Activated CD8-positive, alpha-beta T cell treated with anti-CD3 and anti-CD28 coated beads for 36 hours (primary cell): ENCODE data around the gene CLIP2. TPM values are rescaled to one million over a fixed set of nuclear protein-coding genes. Genes with fewer than 3 reads are reported as not detected.

Experiments used
- ATAC-seq: fragments of 200-7000 bp; cut with Tn5 transposase; one replicate; pipeline ENCODE4 v1.10.0; 2021; ENCODE audit warnings: mild to moderate bottlenecking, moderate library complexity
- CTCF ChIA-PET: fragments of 350-600 bp; sonication (Branson Sonifier 250); formaldehyde crosslinking; loops from one replicate; lab custom pipeline; 2021; ENCODE audit warnings: antibody characterized with exemption; lab: Charles Lee
- POLR2A ChIA-PET: fragments of 350-600 bp; sonication (Branson Sonifier 250); formaldehyde crosslinking; loops from one replicate; lab custom pipeline; 2021; ENCODE audit warnings: antibody characterized with exemption; lab: Charles Lee
- DNase-seq: peaks from one replicate; pipeline ENCODE4 v3.0.0-alpha.2; 2020
- H3K27ac Mint-ChIP-seq: one replicate; pipeline ENCODE4 v1.8.0; 2021; ENCODE audit warnings: mild to moderate bottlenecking, mixed read lengths
- H3K27me3 Mint-ChIP-seq: one replicate; pipeline ENCODE4 v1.8.0; 2021; ENCODE audit warnings: mixed read lengths
- H3K36me3 Mint-ChIP-seq: one replicate; pipeline ENCODE4 v1.8.0; 2021; ENCODE audit warnings: low read depth, mixed read lengths
- H3K4me1 Mint-ChIP-seq: one replicate; pipeline ENCODE4 v1.8.0; 2021; ENCODE audit warnings: low read depth, mixed read lengths
- H3K4me3 Mint-ChIP-seq: one replicate; pipeline ENCODE4 v1.8.0; 2021; ENCODE audit warnings: mild to moderate bottlenecking, moderate library complexity, mixed read lengths
- H3K9me3 Mint-ChIP-seq: one replicate; pipeline ENCODE4 v1.8.0; 2021; ENCODE audit warnings: mixed read lengths
- intact Hi-C: fragments of 100-400 bp; cut with micrococcal nuclease; formaldehyde crosslinking; loops from one replicate; pipeline ENCODE4 v1.10.0; 2022
- total RNA-seq, 2 experiments: library from RNA; stranded (reverse); gene quantifications; one replicate each; pipeline ENCODE4 v1.2.3, GENCODE V29; 2021
- TF ChIP-seq, protein P1 (sequence below): fragments of 200-600 bp; IDR thresholded peaks from one replicate; pipeline ENCODE4 v1.8.0; 2022; ENCODE audit warnings: antibody characterized with exemption, mild to moderate bottlenecking

The CLIP2 gene
- total RNA-seq, 2 experiments from 2014 or later = 1.3 to 1.4 TPM

DNA sequence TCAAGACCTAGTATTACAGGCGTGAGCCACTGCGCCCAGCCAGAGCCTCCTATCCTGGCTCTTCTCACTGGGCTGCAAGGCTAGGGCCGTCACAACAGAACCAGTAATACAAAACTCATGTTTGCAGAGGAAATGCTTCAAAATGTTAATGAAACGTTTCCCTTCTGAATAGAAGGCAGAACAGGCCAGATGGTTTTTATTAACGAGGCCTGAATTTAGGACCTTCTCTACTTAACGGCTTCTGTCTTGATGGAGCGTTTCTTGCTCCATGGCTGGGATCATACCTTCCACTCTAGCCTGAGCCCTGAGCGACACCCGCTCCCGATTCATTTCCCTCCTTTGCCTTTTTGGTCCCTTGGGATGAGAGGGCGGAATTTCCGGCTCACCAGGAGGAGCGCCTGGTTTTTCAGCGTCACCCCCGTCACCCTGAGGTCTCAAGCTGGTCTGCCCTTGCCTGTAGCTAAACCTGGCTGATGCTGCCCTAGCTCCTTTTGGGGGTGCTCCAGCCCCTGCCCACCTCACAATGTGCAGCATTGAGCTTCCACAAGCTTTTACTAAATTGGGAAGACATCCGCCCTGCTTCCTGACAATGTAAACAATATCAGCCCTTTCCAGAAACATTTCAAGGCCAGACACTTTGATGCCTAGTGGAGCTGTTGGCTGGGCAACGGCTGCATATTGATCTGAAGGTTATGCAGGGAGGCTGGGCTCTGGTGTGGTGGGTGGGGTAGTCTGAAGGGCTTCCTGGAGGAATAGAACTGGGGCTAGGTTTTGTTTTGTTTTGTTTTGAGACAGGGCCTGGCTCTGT lies 5.2 kb downstream of the CLIP2 start:
- ATAC-seq = no peak
- Mint-ChIP-seq H3K9me3 (no peaks in the 10 kb centered on the region), H3K27ac (no peak overlapping the region), H3K4me1 (no peaks in the 10 kb centered on the region), H3K36me3 (no peaks in the 10 kb centered on the region), H3K27me3 (peaks cover 5% of the 10 kb centered on the region), H3K4me3 (no peak overlapping the region)
- ChIA-PET CTCF (interaction anchor here (1.0 to 2.4 kb wide), 2 partner anchors 88 to 106 kb away, joined by 3 to 7 read pairs; no protein-coding TSS in a partner anchor), POLR2A (no interaction called here)
- intact Hi-C loops = no loop called here
- no peak for DNase-seq
- TF ChIP-seq, protein P1, sequence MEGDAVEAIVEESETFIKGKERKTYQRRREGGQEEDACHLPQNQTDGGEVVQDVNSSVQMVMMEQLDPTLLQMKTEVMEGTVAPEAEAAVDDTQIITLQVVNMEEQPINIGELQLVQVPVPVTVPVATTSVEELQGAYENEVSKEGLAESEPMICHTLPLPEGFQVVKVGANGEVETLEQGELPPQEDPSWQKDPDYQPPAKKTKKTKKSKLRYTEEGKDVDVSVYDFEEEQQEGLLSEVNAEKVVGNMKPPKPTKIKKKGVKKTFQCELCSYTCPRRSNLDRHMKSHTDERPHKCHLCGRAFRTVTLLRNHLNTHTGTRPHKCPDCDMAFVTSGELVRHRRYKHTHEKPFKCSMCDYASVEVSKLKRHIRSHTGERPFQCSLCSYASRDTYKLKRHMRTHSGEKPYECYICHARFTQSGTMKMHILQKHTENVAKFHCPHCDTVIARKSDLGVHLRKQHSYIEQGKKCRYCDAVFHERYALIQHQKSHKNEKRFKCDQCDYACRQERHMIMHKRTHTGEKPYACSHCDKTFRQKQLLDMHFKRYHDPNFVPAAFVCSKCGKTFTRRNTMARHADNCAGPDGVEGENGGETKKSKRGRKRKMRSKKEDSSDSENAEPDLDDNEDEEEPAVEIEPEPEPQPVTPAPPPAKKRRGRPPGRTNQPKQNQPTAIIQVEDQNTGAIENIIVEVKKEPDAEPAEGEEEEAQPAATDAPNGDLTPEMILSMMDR = no peak

DNA sequence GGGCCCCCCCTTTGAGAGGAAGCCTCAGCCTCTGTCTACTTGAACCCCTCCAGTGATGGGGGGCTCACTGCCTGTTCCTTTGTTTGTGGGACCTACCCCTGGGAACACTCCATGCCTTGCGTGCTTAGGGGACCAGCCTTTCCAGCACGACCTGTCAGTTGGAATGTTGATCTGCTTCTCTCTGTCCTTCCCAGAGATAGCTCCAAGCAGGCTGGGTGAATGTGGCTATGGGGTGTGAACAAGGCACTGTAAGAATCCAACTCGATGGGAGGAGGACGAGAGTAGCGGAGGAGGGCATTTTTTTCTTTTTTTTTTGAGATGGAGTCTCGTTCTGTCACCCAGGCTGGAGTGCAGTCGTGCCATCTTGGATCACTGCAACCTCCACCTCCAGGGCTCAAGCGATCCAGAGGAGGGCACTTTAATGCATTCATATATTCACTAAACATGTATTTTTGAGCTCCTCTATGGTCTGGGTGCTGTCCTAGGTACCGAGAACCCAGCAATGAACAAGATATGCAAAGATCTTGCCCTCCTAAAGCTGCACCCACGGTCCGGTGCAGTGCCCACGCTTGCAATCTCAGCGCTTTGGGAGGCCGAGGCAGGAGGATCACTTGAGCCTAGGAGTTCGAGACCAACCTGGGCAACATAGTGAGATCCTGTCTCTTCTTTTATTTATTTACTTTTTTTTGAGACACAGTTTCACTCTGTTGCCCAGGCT lies 8.5 kb downstream of the CLIP2 start:
- H3K4me3 Mint-ChIP-seq = no peak overlapping the region
- no peaks in the 10 kb centered on the region for H3K36me3 Mint-ChIP-seq
- ATAC-seq = no peak
- no peak overlapping the region for H3K27ac Mint-ChIP-seq
- H3K27me3 Mint-ChIP-seq = no peaks in the 10 kb centered on the region
- H3K9me3 Mint-ChIP-seq = no peaks in the 10 kb centered on the region
- H3K4me1 Mint-ChIP-seq = no peaks in the 10 kb centered on the region
- intact Hi-C loops = no loop called here
- CTCF ChIA-PET = interaction anchor here (1.9 kb wide), 1 partner anchor 103 kb away, joined by 8 read pairs; no protein-coding TSS in a partner anchor
- no peak for DNase-seq
- POLR2A ChIA-PET = no interaction called here
- TF ChIP-seq, protein P1 = no peak

DNA sequence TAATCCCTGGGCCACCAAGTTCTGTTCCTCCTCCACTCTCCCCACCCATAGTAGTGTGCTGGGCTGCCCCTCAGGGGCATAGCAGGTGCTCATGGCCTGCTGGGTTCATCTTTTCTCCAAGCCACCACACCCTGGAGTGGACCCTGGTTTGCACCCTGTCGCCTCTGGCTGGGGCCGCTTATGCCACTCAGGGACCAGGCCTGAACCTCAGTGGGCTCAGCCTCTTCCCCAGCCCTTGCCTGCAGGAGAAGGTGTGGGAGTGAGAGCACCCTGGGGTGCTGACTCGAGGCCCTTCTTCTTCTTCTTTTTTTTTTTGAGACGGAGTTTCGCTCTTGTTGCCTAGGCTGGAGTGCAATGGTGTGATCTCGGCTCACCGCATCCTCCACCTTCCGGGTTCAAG lies 10.2 kb downstream of the CLIP2 start:
- intact Hi-C loops = no loop called here

DNA sequence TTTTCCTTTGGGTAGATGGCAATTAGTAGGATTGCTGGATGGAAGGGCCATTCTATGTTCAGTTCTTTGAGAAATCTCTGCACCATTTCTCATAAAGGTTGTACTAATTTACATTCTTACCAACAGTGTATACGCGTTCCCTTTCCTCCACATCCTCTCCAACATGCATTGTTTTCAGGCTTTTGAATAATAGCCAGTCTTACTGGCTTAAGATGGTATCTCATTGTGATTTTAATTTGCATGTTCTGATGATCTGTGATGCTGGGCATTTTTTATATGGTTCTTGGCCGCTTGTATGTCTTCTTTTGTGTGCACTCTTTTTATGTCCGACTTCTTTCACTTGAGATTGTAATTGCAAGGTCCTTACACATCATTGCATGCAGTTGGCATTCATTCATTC lies 11.7 kb downstream of the CLIP2 start:
- no peak overlapping the region for H3K4me3 Mint-ChIP-seq
- DNase-seq (no peak), ATAC-seq (no peak)
- H3K27me3 Mint-ChIP-seq = peaks cover 1% of the 10 kb centered on the region
- no peaks in the 10 kb centered on the region for H3K9me3 Mint-ChIP-seq
- H3K36me3 Mint-ChIP-seq = no peaks in the 10 kb centered on the region
- peaks cover 2% of the 10 kb centered on the region for H3K4me1 Mint-ChIP-seq
- ChIA-PET POLR2A (no interaction called here), CTCF (no interaction called here)
- intact Hi-C loops = no loop called here
- TF ChIP-seq, protein P1 = no peak
- H3K27ac Mint-ChIP-seq = no peak overlapping the region

More for the DNA sequence above, 10.2 kb downstream of the CLIP2 start:
- Mint-ChIP-seq H3K4me1 (no peaks in the 10 kb centered on the region), H3K27ac (no peak overlapping the region), H3K4me3 (no peak overlapping the region), H3K9me3 (no peaks in the 10 kb centered on the region), H3K27me3 (no peaks in the 10 kb centered on the region), H3K36me3 (no peaks in the 10 kb centered on the region)
- ChIA-PET CTCF (interaction anchor here (1.4 kb wide), 1 partner anchor 102 kb away, joined by 5 read pairs; no protein-coding TSS in a partner anchor), POLR2A (no interaction called here)
- ATAC-seq (no peak), DNase-seq (no peak)
- TF ChIP-seq, protein P1 = no peak

DNA sequence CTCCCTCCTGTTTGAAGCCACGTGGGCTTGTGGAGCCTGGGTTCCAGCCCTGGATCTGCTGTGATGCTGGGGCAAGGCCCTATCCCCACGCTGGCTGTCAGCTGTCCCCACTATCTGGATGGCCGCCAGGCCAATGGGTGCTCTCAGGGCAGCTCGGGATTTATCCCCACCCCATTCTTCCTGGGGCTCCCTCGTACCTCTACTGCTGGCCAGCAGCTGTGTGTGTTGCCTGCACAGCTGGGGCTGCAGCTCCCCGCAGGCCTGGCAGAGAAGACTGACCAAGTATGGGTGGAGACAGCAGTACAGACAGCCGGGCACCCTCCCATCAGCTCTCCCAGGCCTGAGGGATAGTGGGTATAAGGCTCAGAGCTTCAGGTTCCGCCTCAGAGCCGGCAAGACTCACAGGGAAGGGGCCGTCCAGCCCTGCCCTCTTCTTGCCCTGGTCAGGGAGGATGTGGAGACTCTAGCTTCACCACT lies 13.6 kb downstream of the CLIP2 start:
- ChIA-PET CTCF (interaction anchor here (2.2 kb wide), 1 partner anchor 98 kb away, joined by 8 read pairs; no protein-coding TSS in a partner anchor), POLR2A (no interaction called here)
- no peak overlapping the region for H3K27ac Mint-ChIP-seq
- no peaks in the 10 kb centered on the region for H3K9me3 Mint-ChIP-seq
- no peak overlapping the region for H3K4me3 Mint-ChIP-seq
- intact Hi-C loops = no loop called here
- TF ChIP-seq, protein P1 = no peak
- H3K36me3 Mint-ChIP-seq = no peaks in the 10 kb centered on the region
- ATAC-seq (no peak), DNase-seq (no peak)
- H3K27me3 Mint-ChIP-seq = peaks cover 1% of the 10 kb centered on the region
- peaks cover 15% of the 10 kb centered on the region for H3K4me1 Mint-ChIP-seq
